Astrocyte (in vitro differentiated cells and primary cell): ENCODE results near the gene CFAP57. TPM values are rescaled to one million over a fixed set of nuclear protein-coding genes. Genes with fewer than 3 reads are reported as not detected.

Experiments
- DNase-seq: peaks from one replicate; pipeline ENCODE4 v3.0.0-alpha.2; 2010; ENCODE audit warnings: low read depth
- FAIRE-seq: peaks from 2 replicates; lab custom pipeline; 2011; peaks lifted over from hg19 to GRCh38; lab: Jason Lieb, UNC
- H2AFZ ChIP-seq: 2 replicates; pipeline ENCODE4 v1.6.0; 2012; ENCODE audit warnings: low read depth, low read length, inconsistent platforms
- H3K27ac ChIP-seq: 2 replicates; pipeline ENCODE4 v1.5.1; 2011; ENCODE audit warnings: low read depth, low read length, inconsistent platforms
- H3K27me3 ChIP-seq: 2 replicates; pipeline ENCODE4 v1.6.0; 2011; ENCODE audit warnings: low read length, inconsistent platforms; ENCODE audit not compliant: insufficient read depth
- H3K36me3 ChIP-seq: 2 replicates; pipeline ENCODE4 v1.5.1; 2011; ENCODE audit warnings: low read length, inconsistent platforms; ENCODE audit not compliant: insufficient read depth
- H3K4me1 ChIP-seq: 2 replicates; pipeline ENCODE4 v1.5.1; 2011; ENCODE audit warnings: low read length, inconsistent platforms; ENCODE audit not compliant: insufficient read depth
- H3K4me2 ChIP-seq: 2 replicates; pipeline ENCODE4 v1.6.0; 2012; ENCODE audit warnings: low read length, inconsistent platforms
- H3K4me3 ChIP-seq: 2 replicates; pipeline ENCODE4 v1.5.1; 2011; ENCODE audit warnings: low read depth, mild to moderate bottlenecking, low read length, inconsistent platforms; ENCODE audit not compliant: insufficient read depth
- H3K79me2 ChIP-seq: 2 replicates; pipeline ENCODE4 v1.6.0; 2012; ENCODE audit warnings: mild to moderate bottlenecking, low read length, inconsistent platforms; ENCODE audit not compliant: insufficient read depth
- H3K9ac ChIP-seq: 2 replicates; pipeline ENCODE4 v1.6.0; 2012; ENCODE audit warnings: mild to moderate bottlenecking, low read length, inconsistent platforms
- H3K9me3 ChIP-seq: 2 replicates; pipeline ENCODE4 v1.5.1; 2012; ENCODE audit warnings: low read depth, mild to moderate bottlenecking, low read length, inconsistent platforms; ENCODE audit not compliant: insufficient read depth
- H4K20me1 ChIP-seq: 2 replicates; pipeline ENCODE4 v1.6.0; 2012; ENCODE audit warnings: low read length, inconsistent platforms; ENCODE audit not compliant: insufficient read depth
- H3K27ac Mint-ChIP-seq: one replicate; pipeline ENCODE4 v1.8.0; 2021; ENCODE audit warnings: mild to moderate bottlenecking, mixed read lengths; ENCODE audit not compliant: unreplicated experiment
- H3K27me3 Mint-ChIP-seq: one replicate; pipeline ENCODE4 v1.8.0; 2021; ENCODE audit warnings: low read depth, mixed read lengths; ENCODE audit not compliant: unreplicated experiment
- H3K36me3 Mint-ChIP-seq: one replicate; pipeline ENCODE4 v1.8.0; 2021; ENCODE audit warnings: low read depth, mixed read lengths; ENCODE audit not compliant: unreplicated experiment
- H3K4me1 Mint-ChIP-seq: one replicate; pipeline ENCODE4 v1.8.0; 2021; ENCODE audit warnings: low read depth, mixed read lengths; ENCODE audit not compliant: unreplicated experiment
- H3K4me3 Mint-ChIP-seq: one replicate; pipeline ENCODE4 v1.8.0; 2021; ENCODE audit warnings: mild to moderate bottlenecking, moderate library complexity, mixed read lengths; ENCODE audit not compliant: unreplicated experiment
- H3K9me3 Mint-ChIP-seq: one replicate; pipeline ENCODE4 v1.8.0; 2021; ENCODE audit warnings: mild to moderate bottlenecking, mixed read lengths; ENCODE audit not compliant: unreplicated experiment
- CTCF ChIP-seq: IDR thresholded peaks from 2 replicates; pipeline ENCODE4 v1.5.1; 2011; ENCODE audit warnings: low read depth, mild to moderate bottlenecking, inconsistent platforms, low read length, moderate library complexity; ENCODE audit not compliant: insufficient read depth
- EZH2 ChIP-seq: IDR thresholded peaks from 2 replicates; pipeline ENCODE4 v1.6.1; 2012; ENCODE audit warnings: mild to moderate bottlenecking, low read length, inconsistent platforms; ENCODE audit not compliant: insufficient read depth
- total RNA-seq: library from RNA; stranded (reverse); gene quantifications from 2 replicates; pipeline ENCODE4 v1.2.1, GENCODE V29; 2021

The CFAP57 gene
- total RNA-seq, 1 donor from 2014 or later: 0.18 TPM

- Histone ChIP-seq H4K20me1 (no peaks in the 10 kb centered on the region), H3K4me3 (no peak overlapping the region), H2AFZ (no peak overlapping the region), H3K4me1 (peaks cover 11% of the 10 kb centered on the region), H3K27ac (no peak overlapping the region), H3K27me3 (peaks cover 2% of the 10 kb centered on the region), H3K79me2 (no peaks in the 10 kb centered on the region), H3K9ac (no peak overlapping the region), H3K4me2 (no peak overlapping the region), H3K9me3 (no peaks in the 10 kb centered on the region), H3K36me3 (no peaks in the 10 kb centered on the region)
- FAIRE-seq: no peak
- DNase-seq: no peak
- TF ChIP-seq CTCF (no peak), EZH2 (no peak)
- peaks cover 8% of the 10 kb centered on the region for H3K27me3 Mint-ChIP-seq
- no peaks in the 10 kb centered on the region for H3K9me3 Mint-ChIP-seq
- no peaks in the 10 kb centered on the region for H3K36me3 Mint-ChIP-seq
- H3K27ac Mint-ChIP-seq: no peak overlapping the region
- H3K4me1 Mint-ChIP-seq: peaks cover 11% of the 10 kb centered on the region
- H3K4me3 Mint-ChIP-seq: no peak overlapping the region
Observed at GRCh38 chr1:43293176-43293575, 121.0 kb downstream of the CFAP57 start.

GRCh38 chr1:43293896-43294760 lies 122.0 kb downstream of the CFAP57 start:
- H3K4me2 ChIP-seq: no peak overlapping the region
- no peaks in the 10 kb centered on the region for H3K9me3 ChIP-seq
- H3K9ac ChIP-seq: no peak overlapping the region
- no peaks in the 10 kb centered on the region for H4K20me1 ChIP-seq
- no peaks in the 10 kb centered on the region for H3K27me3 ChIP-seq
- peaks cover 8% of the 10 kb centered on the region for H3K27me3 Mint-ChIP-seq
- no peak overlapping the region for H3K4me3 ChIP-seq
- no peak for FAIRE-seq
- no peak overlapping the region for H2AFZ ChIP-seq
- no peak overlapping the region for H3K4me3 Mint-ChIP-seq
- no peak overlapping the region for H3K27ac Mint-ChIP-seq
- H3K9me3 Mint-ChIP-seq: no peaks in the 10 kb centered on the region
- no peaks in the 10 kb centered on the region for H3K79me2 ChIP-seq
- DNase-seq: peak; percentile 73
- peaks cover 11% of the 10 kb centered on the region for H3K4me1 ChIP-seq
- peaks cover 11% of the 10 kb centered on the region for H3K4me1 Mint-ChIP-seq
- TF ChIP-seq EZH2 (no peak), CTCF (no peak)
- no peaks in the 10 kb centered on the region for H3K36me3 ChIP-seq
- no peaks in the 10 kb centered on the region for H3K36me3 Mint-ChIP-seq
- H3K27ac ChIP-seq: no peak overlapping the region

- FAIRE-seq (no peak), DNase-seq (no peak)
- peaks cover 11% of the 10 kb centered on the region for H3K4me1 Mint-ChIP-seq
- no peak overlapping the region for H3K27ac Mint-ChIP-seq
- Histone ChIP-seq H3K9ac (no peak overlapping the region), H3K79me2 (no peaks in the 10 kb centered on the region), H3K27me3 (no peaks in the 10 kb centered on the region), H2AFZ (no peak overlapping the region), H4K20me1 (no peaks in the 10 kb centered on the region), H3K4me3 (no peak overlapping the region), H3K27ac (no peak overlapping the region), H3K4me2 (no peak overlapping the region), H3K4me1 (peaks cover 11% of the 10 kb centered on the region), H3K9me3 (no peaks in the 10 kb centered on the region), H3K36me3 (no peaks in the 10 kb centered on the region)
- peaks cover 8% of the 10 kb centered on the region for H3K27me3 Mint-ChIP-seq
- H3K36me3 Mint-ChIP-seq: no peaks in the 10 kb centered on the region
- no peak overlapping the region for H3K4me3 Mint-ChIP-seq
- H3K9me3 Mint-ChIP-seq: no peaks in the 10 kb centered on the region
- no peak for TF ChIP-seq EZH2
- TF ChIP-seq CTCF: no peak
Observed at GRCh38 chr1:43294761-43295160, 122.6 kb downstream of the CFAP57 start.
